ENCODE measurements around the gene FBXL12.

DNA sequence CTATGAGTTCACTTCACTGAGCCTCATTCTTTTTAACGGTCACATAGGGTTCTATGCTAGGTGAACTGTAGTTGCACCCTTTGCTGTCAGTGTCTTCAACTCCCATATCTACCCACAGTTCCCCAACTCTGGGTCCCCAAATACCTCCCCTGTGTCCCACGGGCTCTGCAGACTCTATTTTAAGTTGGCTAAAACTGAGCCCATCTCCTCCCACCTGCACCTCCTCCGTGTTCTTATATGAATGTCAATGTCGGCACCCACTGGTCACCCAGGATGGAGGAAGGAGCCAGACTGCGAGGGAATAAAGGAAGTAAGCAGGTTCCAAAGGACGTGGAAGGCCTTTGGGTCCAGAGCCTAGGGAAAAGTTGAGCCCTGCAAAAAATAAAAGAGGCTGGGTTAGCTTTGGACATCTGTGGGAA, 15.4 kb upstream of the FBXL12 start:
- TF ChIP-seq, protein P1, sequence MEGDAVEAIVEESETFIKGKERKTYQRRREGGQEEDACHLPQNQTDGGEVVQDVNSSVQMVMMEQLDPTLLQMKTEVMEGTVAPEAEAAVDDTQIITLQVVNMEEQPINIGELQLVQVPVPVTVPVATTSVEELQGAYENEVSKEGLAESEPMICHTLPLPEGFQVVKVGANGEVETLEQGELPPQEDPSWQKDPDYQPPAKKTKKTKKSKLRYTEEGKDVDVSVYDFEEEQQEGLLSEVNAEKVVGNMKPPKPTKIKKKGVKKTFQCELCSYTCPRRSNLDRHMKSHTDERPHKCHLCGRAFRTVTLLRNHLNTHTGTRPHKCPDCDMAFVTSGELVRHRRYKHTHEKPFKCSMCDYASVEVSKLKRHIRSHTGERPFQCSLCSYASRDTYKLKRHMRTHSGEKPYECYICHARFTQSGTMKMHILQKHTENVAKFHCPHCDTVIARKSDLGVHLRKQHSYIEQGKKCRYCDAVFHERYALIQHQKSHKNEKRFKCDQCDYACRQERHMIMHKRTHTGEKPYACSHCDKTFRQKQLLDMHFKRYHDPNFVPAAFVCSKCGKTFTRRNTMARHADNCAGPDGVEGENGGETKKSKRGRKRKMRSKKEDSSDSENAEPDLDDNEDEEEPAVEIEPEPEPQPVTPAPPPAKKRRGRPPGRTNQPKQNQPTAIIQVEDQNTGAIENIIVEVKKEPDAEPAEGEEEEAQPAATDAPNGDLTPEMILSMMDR (IDR thresholded peaks at IDR 0.05; ENCODE audit: low read depth, low read length, missing input control), result no peak
- TF ChIP-seq SP1 (IDR thresholded peaks at IDR 0.05) (no peak), EGR1 (IDR thresholded peaks at IDR 0.05; ENCODE audit: low read depth in 2 of 2) (no peak), RAD21 (IDR thresholded peaks at IDR 0.05) (no peak), TAF1 (conservative IDR thresholded peaks at IDR 0.05) (no peak), YY1 (IDR thresholded peaks at IDR 0.05) (no peak), FOXA1 (IDR thresholded peaks at IDR 0.05) (no peak)
- TF ChIP-seq, protein P2, sequence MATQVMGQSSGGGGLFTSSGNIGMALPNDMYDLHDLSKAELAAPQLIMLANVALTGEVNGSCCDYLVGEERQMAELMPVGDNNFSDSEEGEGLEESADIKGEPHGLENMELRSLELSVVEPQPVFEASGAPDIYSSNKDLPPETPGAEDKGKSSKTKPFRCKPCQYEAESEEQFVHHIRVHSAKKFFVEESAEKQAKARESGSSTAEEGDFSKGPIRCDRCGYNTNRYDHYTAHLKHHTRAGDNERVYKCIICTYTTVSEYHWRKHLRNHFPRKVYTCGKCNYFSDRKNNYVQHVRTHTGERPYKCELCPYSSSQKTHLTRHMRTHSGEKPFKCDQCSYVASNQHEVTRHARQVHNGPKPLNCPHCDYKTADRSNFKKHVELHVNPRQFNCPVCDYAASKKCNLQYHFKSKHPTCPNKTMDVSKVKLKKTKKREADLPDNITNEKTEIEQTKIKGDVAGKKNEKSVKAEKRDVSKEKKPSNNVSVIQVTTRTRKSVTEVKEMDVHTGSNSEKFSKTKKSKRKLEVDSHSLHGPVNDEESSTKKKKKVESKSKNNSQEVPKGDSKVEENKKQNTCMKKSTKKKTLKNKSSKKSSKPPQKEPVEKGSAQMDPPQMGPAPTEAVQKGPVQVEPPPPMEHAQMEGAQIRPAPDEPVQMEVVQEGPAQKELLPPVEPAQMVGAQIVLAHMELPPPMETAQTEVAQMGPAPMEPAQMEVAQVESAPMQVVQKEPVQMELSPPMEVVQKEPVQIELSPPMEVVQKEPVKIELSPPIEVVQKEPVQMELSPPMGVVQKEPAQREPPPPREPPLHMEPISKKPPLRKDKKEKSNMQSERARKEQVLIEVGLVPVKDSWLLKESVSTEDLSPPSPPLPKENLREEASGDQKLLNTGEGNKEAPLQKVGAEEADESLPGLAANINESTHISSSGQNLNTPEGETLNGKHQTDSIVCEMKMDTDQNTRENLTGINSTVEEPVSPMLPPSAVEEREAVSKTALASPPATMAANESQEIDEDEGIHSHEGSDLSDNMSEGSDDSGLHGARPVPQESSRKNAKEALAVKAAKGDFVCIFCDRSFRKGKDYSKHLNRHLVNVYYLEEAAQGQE (IDR thresholded peaks at IDR 0.05), result no peak

Measured in liver (tissue), 3 donors.